ENCODE data around the gene TRIM56.

The TRIM56 gene

DNA sequence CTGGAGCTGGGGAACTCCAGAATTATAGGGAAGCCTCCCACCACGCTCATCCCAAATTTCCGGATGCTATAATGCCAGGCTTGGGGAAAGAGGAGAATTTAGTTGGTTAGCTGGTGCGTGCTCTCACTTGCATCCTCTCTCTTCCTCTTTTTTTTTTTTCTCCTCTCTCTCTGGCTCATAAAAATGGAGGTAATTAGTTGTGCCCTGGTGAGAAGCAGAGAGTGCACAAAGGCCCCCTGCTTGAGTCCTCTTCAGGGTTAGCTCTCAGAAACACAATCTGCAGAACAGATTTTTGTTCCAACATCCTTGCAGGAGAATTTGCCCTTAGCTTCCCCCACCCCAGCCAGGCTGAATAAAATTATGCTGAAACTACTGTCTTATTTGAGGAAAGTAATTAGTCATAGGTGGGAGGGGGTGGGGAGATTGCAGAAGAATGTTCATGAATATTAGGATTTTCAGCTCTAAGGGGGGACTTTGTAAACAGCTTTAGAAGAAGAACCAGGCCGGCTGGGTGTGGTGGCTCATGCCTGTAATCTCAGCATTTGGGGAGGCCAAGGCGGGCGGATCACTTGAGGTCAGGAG lies 49.2 kb downstream of the TRIM56 start:
- no peak for DNase-seq

DNA sequence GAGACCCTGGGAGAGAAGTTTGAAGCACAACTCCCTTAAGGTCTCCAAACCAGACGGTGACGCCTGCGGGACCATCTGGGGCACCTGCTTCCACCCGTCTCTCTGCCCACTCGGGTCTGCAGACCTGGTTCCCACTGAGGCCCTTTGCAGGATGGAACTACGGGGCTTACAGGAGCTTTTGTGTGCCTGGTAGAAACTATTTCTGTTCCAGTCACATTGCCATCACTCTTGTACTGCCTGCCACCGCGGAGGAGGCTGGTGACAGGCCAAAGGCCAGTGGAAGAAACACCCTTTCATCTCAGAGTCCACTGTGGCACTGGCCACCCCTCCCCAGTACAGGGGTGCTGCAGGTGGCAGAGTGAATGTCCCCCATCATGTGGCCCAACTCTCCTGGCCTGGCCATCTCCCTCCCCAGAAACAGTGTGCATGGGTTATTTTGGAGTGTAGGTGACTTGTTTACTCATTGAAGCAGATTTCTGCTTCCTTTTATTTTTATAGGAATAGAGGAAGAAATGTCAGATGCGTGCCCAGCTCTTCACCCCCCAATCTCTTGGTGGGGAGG lies 52.5 kb downstream of the TRIM56 start:
- no peak for DNase-seq

DNA sequence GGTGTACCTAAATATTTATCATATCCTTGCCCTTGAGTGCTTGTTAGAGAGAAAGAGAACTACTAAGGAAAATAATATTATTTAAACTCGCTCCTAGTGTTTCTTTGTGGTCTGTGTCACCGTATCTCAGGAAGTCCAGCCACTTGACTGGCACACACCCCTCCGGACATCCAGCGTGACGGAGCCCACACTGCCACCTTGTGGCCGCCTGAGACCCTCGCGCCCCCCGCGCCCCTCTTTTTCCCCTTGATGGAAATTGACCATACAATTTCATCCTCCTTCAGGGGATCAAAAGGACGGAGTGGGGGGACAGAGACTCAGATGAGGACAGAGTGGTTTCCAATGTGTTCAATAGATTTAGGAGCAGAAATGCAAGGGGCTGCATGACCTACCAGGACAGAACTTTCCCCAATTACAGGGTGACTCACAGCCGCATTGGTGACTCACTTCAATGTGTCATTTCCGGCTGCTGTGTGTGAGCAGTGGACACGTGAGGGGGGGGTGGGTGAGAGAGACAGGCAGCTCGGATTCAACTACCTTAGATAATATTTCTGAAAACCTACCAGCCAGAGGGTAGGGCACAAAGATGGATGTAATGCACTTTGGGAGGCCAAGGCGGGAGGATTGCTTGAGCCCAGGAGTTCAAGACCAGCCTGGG lies 53.1 kb downstream of the TRIM56 start:
- DNase-seq = peak in 4 of 5 experiments; percentile 53 to 86 (median 74)

DNA sequence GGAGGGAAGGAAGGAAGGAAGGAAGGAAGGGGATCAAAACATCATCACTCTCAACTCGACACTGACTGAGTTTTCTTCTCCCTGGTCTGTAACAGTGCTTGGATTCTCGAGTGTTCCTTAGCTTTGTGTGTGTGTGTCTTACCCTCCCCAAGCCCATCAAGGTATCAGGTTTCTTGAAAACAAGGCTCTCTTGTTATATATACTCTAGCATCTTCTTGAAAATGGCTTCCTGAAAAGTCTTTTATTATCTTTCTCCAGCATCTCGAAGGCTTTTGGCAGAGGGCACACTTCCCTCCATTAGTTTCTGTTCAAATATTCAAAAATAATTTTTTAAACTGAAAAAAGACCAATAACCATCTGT lies 55.0 kb downstream of the TRIM56 start:
- DNase-seq = no peak

DNA sequence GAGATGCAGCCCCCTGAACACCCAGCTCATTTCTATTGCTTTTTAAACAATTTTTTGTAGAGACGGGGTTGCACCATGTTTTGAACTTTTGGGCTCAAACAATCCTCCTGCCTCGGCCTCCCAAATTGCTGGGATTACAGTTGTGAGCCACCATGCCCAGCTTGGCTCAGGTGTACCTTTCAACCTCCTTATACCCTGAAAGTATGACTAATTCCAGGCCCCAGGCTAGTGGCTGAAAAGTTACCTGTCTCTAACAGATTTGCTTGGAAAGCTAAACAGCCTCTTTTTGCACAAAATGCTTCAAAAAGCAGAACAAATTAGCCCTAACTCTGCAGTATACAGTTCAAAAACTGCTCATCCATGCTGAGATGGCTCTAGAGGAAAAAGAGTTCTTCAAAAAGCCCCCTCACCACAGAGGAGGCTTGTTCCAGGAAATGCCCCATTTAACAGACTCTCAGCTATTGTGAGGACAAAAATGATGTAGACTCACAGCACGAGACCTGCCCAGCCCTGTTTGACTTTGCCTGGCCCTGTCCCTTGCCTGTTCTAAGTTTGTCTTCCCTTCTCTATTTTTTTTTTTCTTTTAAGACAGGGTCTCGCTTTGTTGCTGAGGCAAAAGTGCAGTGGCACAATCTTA lies 55.6 kb downstream of the TRIM56 start:
- no peak for DNase-seq

All from T-helper 2 cell (primary cell).